Bronchial epithelial cell (primary cell): ENCODE results near the gene TAMALIN. TPM values are rescaled to one million over a fixed set of nuclear protein-coding genes. Genes with fewer than 3 reads are reported as not detected.

Source experiments
- DNase-seq: peaks from one replicate; pipeline ENCODE4 v3.0.0-alpha.2; 2010; ENCODE audit warnings: low read depth
- FAIRE-seq: peaks from 2 replicates; lab custom pipeline; 2011; peaks lifted over from hg19 to GRCh38; lab: Jason Lieb, UNC
- H3K27me3 ChIP-seq: 2 replicates; pipeline ENCODE4 v1.5.1; 2011; ENCODE audit warnings: low read length; ENCODE audit not compliant: control insufficient read depth, insufficient read depth
- H3K36me3 ChIP-seq: 2 replicates; pipeline ENCODE4 v1.5.1; 2011; ENCODE audit warnings: low read length; ENCODE audit not compliant: control insufficient read depth, insufficient read depth
- H3K4me3 ChIP-seq: 2 replicates; pipeline ENCODE4 v1.5.1; 2011; ENCODE audit warnings: mild to moderate bottlenecking, low read depth, low read length, control low read depth
- total RNA-seq: library from RNA; depleted of rRNA; stranded (reverse); fragments of >200 nt; gene quantifications from 2 replicates; pipeline ENCODE4 v1.2.1, GENCODE V29; 2014
- TF ChIP-seq, protein P1 (sequence below): IDR thresholded peaks from 2 replicates; pipeline ENCODE4 v1.5.1; 2011; ENCODE audit warnings: mild to moderate bottlenecking, moderate library complexity, low read length, control low read depth, inconsistent platforms; ENCODE audit not compliant: insufficient read depth, severe bottlenecking

TAMALIN gene
- total RNA-seq, 1 donor from 2014 or later, result not detected

DNA sequence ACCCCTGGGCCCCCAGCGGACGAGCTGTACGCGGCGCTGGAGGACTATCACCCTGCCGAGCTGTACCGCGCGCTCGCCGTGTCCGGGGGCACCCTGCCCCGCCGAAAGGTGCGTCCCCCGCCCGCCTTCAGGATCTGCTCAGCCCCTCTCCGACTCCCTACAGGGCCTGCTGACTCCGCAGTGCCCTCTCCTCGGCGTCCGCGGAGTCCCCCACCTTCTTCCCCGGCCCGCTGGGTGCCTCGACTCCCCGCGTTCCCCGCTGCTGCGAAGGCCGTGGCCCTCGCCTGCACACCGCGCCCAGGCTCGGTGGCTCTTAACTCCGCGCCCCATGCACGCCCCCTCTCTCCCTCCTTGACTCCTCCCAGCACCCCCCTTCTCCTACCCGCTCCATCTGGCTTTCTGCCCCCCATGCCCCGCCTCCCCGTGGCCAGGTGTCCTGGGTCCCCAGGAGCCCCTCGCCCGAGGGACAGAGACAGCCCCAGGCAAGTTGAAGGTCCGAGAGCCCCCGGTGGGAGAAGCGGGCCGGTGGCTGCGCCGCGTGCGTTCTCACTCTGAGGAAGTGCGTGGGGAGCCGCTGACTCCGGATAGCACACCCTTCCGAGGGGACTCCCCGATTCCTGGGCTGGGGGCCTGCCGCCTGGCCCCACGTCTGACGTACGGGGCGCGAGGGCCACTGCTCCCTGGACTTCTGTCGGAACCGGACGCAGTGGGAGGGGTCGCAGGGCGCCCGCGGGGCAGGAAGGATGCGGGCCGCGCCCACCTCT lies 594 bp downstream of the TAMALIN start:
- DNase-seq (no peak), FAIRE-seq (no peak)
- H3K4me3 ChIP-seq, result no peak overlapping the region
- H3K36me3 ChIP-seq, result no peaks in the 10 kb centered on the region
- TF ChIP-seq, protein P1, sequence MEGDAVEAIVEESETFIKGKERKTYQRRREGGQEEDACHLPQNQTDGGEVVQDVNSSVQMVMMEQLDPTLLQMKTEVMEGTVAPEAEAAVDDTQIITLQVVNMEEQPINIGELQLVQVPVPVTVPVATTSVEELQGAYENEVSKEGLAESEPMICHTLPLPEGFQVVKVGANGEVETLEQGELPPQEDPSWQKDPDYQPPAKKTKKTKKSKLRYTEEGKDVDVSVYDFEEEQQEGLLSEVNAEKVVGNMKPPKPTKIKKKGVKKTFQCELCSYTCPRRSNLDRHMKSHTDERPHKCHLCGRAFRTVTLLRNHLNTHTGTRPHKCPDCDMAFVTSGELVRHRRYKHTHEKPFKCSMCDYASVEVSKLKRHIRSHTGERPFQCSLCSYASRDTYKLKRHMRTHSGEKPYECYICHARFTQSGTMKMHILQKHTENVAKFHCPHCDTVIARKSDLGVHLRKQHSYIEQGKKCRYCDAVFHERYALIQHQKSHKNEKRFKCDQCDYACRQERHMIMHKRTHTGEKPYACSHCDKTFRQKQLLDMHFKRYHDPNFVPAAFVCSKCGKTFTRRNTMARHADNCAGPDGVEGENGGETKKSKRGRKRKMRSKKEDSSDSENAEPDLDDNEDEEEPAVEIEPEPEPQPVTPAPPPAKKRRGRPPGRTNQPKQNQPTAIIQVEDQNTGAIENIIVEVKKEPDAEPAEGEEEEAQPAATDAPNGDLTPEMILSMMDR, result no peak
- peaks cover 25% of the 10 kb centered on the region for H3K27me3 ChIP-seq

DNA sequence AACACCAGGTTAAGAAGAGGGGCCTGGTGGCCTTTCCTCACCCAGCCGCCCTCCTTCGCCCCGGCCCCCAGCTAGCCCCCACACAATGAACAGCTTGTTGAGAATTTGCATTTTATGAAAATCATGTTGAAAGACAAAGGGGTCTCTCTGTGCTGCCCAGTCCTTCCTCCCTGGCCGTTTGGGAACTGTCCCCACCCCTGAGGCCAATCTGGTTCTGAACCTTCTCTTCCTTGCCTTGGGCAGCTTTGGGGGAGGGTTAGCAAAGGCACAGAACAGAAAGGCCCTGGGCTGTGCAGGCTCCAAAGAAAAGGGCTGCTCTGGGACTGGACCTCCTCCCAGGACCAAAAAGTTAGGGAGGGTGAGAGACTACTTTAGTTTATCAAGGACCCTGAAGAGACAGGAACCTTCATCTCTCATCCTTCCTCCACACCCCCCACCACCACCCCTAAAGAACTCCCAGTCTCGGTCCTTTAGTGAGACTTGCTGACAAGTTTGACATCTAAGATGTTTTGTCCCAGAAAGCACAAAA lies 1.3 kb downstream of the TAMALIN start:
- FAIRE-seq (no peak), DNase-seq (no peak)
- Histone ChIP-seq H3K27me3 (peaks cover 25% of the 10 kb centered on the region), H3K36me3 (no peaks in the 10 kb centered on the region), H3K4me3 (no peak overlapping the region)
- TF ChIP-seq, protein P1, result no peak

DNA sequence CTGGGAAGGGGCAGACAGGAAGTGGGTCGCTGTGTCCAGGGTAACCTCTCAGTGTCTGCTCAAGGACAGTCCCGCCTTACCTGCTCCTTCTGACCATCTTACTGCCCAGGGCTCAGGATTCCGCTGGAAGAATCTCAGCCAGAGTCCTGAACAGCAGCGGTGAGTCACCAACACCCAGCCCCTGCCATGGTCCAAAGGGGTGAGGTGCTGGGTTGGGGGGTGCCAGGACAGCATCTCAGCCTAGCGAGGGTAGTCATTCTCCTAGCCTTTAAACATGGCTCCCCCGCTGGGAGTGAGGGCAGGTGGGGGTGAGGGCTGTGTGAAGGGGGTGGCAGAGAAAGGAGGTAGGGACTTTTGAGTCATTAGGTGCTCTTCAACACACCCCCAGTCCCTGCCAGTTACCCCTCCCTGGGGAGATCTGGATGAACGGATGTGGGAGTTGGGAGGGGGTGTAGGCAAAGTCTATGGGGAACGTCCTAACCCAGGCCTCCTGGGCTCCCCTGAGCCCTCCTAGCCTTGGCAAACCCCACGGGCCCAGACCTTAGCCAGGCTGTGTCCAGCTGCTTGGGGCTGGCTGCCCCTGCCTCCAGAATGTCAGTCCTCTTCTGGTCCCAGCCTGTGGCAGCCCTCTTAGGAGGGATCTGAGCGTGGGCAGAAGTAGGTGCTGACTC lies 2.5 kb downstream of the TAMALIN start:
- peak; percentile 64 for FAIRE-seq

DNA sequence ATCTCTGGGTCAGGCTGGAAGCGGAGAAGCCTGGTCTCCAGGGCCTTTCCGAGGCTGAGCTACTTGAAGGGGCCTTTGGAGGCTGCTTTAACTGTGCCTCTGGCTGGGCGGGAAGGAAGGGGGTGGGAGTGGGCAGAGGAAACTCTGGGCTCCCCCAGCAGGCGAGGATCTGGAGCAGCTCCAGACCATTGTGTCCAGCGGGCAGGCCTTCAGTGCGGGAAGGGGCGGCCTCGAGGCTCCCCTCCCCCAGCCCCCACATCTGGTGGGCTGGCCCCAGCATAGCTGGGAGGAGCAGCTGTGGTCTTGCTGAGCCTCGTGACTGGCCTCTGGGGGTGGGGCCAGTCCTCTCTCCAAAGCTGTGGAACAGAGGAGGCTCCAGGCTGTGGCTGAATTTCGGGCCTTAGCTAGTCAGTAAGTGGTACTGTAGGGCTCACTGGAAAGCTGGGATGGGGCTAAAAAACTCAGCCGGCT lies 3.4 kb downstream of the TAMALIN start:
- DNase-seq (no peak), FAIRE-seq (no peak)
- peaks cover 27% of the 10 kb centered on the region for H3K27me3 ChIP-seq
- TF ChIP-seq, protein P1, result no peak
- no peak overlapping the region for H3K4me3 ChIP-seq
- no peaks in the 10 kb centered on the region for H3K36me3 ChIP-seq

More for the DNA sequence above, 2.5 kb downstream of the TAMALIN start:
- TF ChIP-seq, protein P1, result no peak
- peaks cover 28% of the 10 kb centered on the region for H3K27me3 ChIP-seq
- no peaks in the 10 kb centered on the region for H3K36me3 ChIP-seq
- no peak for DNase-seq
- no peak overlapping the region for H3K4me3 ChIP-seq

DNA sequence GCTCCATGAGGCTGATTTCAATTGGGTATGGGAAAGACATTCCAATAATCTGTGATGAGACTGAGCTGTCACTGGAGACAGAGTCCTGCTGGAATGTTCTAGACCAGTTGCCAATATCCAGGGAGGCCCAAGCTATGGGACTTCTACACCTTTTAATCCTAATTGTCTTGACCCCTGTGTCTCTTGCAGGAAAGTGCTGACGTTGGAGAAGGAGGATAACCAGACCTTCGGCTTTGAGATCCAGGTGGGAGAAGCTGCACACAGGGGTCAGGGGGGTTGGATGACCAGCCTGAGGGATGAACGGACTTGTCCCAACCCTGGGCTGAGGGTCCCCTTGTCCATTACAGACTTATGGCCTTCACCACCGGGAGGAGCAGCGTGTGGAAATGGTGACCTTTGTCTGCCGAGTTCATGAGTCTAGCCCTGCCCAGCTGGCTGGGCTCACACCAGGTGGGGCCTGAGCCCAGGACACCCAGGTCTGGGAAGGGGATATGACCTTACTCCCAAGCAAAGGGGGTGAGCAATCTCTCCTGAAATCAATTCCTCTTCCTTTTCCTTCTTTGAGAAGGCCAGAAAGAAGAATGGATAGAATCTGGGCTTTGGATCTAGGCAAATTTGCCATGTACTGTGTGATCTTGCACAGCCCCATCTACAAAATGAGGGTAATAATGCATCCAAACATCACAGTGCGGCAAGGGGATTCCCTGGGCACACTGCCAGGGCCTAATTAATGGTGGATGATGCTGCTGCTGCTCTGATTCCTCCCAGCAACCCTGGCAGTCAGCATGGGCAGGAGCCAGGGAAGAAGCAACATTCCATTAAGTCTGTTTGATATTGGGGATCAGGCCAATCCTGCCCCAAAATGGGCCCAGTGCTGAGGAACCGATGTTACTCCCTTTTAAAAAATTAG lies 4.2 kb downstream of the TAMALIN start:
- DNase-seq (no peak), FAIRE-seq (no peak)
- Histone ChIP-seq H3K4me3 (no peak overlapping the region), H3K36me3 (no peaks in the 10 kb centered on the region), H3K27me3 (peaks cover 24% of the 10 kb centered on the region)
- TF ChIP-seq, protein P1, result no peak
